Stomach (tissue), 4 donors: ENCODE data around the gene GRK6.

Experiments
- CTCF ChIP-seq, 7 experiments: fragments of 450-650 bp in 4 of 7; fragments of 200-600 bp in 3 of 7; sonication (generic) in 3 of 7; IDR thresholded peaks; one replicate each; pipeline ENCODE4 v1.5.1; 2016 to 2019; ENCODE audit warnings: antibody characterized with exemption in 7 of 7, control low read depth in 2 of 7, mild to moderate bottlenecking in 1 of 7
- EP300 ChIP-seq: sonication (generic); formaldehyde crosslinking; IDR thresholded peaks from one replicate; pipeline ENCODE4 v1.6.1; 2017; ENCODE audit warnings: antibody characterized with exemption
- POLR2A ChIP-seq, 4 donors: fragments of 450-650 bp; IDR thresholded peaks; one replicate each; pipeline ENCODE4 v1.6.1; 2016; ENCODE audit warnings: antibody characterized with exemption in 4 of 4, control low read depth in 2 of 4, mild to moderate bottlenecking in 1 of 4, moderate library complexity in 1 of 4

GRCh38 chr5:177475563-177476427 is 49.3 kb downstream of the GRK6 start:
- TF ChIP-seq CTCF (IDR thresholded peaks at IDR 0.05) (no peak), EP300 (no peak), POLR2A (IDR thresholded peaks at IDR 0.05) (no peak)
